Lower leg skin (tissue), 3 donors: ENCODE results near the gene ADAMTS9.

Experiments used
- CTCF ChIP-seq, 3 donors: fragments of 450-650 bp; IDR thresholded peaks; one replicate each; pipeline ENCODE4 v1.5.1; 2016; ENCODE audit warnings: antibody characterized with exemption in 3 of 3, mild to moderate bottlenecking in 3 of 3, moderate library complexity in 2 of 3
- POLR2A ChIP-seq, 2 donors: fragments of 450-650 bp; IDR thresholded peaks; one replicate each; pipeline ENCODE4 v1.6.1; 2016 to 2017; ENCODE audit warnings: antibody characterized with exemption in 2 of 2, mild to moderate bottlenecking in 1 of 2, moderate library complexity in 1 of 2

GRCh38 chr3:64684715-64685261 lies 3.0 kb downstream of the ADAMTS9 start:
- TF ChIP-seq CTCF (IDR thresholded peaks at IDR 0.05) (no peak), POLR2A (IDR thresholded peaks at IDR 0.05) (no peak)
